ENCODE measurements around the gene UMPS.

Gene UMPS

DNA sequence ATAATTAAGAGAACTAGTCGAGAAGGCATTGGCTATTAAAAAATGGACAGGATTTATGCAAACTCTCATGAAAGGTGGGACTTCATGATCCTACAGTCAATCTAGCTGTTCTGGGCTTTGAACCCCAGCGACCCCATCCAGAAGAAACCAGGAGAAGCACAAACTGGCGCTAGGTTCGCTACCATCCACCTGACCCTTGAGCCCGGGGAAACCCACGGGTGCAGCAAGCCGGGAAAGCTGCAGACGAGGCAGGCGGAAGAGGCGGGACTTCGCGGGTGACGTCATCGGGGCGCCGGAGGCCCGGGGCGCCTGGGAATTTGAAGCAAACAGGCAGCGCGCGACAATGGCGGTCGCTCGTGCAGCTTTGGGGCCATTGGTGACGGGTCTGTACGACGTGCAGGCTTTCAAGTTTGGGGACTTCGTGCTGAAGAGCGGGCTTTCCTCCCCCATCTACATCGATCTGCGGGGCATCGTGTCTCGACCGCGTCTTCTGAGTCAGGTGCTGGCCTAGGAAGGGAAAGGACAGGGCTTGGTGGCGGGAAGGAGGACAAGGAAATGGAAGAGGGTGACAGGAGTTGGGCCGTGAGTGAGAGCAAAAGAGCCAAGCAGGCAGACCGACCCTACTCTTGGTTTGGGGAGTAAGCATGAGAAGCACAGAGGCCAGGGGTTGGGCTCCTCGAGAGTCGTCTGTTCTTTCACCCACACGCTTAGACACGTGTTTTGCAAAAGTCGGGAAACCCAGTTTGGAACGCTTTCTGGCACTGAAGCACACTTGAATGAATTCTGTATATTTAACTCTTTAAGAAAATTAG lies at the start of gene UMPS:
TSS of gene UMPS (plus strand) at position 324 of the 812 bp plus-strand sequence. CDS start at position 344, 20 bp downstream.
- TF ChIP-seq, protein P1, sequence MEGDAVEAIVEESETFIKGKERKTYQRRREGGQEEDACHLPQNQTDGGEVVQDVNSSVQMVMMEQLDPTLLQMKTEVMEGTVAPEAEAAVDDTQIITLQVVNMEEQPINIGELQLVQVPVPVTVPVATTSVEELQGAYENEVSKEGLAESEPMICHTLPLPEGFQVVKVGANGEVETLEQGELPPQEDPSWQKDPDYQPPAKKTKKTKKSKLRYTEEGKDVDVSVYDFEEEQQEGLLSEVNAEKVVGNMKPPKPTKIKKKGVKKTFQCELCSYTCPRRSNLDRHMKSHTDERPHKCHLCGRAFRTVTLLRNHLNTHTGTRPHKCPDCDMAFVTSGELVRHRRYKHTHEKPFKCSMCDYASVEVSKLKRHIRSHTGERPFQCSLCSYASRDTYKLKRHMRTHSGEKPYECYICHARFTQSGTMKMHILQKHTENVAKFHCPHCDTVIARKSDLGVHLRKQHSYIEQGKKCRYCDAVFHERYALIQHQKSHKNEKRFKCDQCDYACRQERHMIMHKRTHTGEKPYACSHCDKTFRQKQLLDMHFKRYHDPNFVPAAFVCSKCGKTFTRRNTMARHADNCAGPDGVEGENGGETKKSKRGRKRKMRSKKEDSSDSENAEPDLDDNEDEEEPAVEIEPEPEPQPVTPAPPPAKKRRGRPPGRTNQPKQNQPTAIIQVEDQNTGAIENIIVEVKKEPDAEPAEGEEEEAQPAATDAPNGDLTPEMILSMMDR (IDR thresholded peaks at IDR 0.05; ENCODE audit: extremely low read depth, insufficient read depth, missing control alignments), result no peak
- in situ Hi-C loops (cut with MboI; ENCODE audit: low pct_unique_long_range_greater_than_20kb, low sequenced_read_pairs, unreplicated experiment), result no loop called here
- peak; percentile 89 for DNase-seq (ENCODE audit: low spot score)

DNA sequence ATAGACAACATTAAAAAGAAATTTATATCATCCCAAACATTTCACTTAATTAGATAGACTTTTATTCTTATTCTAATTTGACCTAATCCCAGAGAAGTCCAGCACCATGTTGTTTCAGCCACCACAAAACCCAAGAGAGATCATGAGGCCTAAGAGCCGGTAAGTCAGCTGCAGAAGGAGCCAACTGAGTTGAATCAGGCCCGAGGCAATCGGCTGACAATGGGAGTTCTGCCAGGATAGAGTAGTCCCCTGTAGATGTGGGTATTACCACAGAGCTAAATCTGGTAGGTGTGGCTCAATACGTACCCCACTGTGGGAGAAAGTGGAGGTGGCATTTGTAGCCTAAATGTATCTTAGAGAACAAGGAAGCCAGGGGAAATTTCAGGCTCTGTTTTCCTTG lies 49.7 kb upstream of the UMPS start:
- TF ChIP-seq, protein P1 (IDR thresholded peaks at IDR 0.05; ENCODE audit: extremely low read depth, insufficient read depth, missing control alignments), result no peak
- no peak for DNase-seq (ENCODE audit: low spot score)
- in situ Hi-C loops (cut with MboI; ENCODE audit: low pct_unique_long_range_greater_than_20kb, low sequenced_read_pairs, unreplicated experiment), result no loop called here

DNA sequence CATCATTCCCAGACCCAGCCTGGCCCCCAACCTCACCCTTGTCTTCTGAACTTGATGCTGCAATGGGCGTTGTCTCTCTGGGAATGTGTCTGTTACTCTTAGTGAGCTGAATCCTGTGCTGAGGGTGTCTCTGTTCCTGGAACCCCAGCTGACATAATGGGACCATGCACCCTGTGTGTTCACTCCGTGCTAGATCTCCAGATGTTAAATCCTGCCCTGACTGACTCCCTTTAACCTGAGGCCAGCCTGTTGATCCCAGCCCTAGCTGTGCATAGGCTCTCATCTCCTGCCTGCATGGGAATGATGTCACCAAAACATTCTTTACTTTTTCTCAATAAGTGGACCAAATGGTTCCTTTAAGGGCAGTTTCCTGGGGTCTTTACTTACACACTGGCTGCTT lies 48.0 kb upstream of the UMPS start:
- in situ Hi-C loops (cut with MboI; ENCODE audit: low pct_unique_long_range_greater_than_20kb, low sequenced_read_pairs, unreplicated experiment), result no loop called here
- TF ChIP-seq, protein P1 (IDR thresholded peaks at IDR 0.05; ENCODE audit: extremely low read depth, insufficient read depth, missing control alignments), result no peak
- DNase-seq (ENCODE audit: low spot score), result no peak

DNA sequence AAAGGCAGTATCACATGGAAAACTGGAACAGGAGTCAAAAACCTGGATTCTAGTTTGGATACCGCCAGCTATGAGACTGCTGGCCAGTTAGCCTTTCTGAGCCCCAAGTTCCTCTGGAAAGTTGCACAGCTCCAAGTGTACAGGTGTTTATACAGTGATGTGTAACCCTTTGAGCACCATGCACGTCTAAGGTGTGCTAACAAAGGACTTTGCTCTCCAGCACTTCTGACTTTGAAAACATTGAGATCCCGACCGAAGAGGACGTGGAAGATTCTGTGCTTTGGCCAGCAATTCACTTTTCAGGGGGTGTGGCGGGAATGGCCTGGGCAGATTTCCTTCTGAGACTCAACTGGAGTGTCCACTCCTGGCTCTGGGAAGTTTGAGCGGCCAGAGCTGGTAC lies 45.8 kb upstream of the UMPS start:
- in situ Hi-C loops (cut with MboI; ENCODE audit: low pct_unique_long_range_greater_than_20kb, low sequenced_read_pairs, unreplicated experiment), result no loop called here
- TF ChIP-seq, protein P1 (IDR thresholded peaks at IDR 0.05; ENCODE audit: extremely low read depth, insufficient read depth, missing control alignments), result no peak

DNA sequence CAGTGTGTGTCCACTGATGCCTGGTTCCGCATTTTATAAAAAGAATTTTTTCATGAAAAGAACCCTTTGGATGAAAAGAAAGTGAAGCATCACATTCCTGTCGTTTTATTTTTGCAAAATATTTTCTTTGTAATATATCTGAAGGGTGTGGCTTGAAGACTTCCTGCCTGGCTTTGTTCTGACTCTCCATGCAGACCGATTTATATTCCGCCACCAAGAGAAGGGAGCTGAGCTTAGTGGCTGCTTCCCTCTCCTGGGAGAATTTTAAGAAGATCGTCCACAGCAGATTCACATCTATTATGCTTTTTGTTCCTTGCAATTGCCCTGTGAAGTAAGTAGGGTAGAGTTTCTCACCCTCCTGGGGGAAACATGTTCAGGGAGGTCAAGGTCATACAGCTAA lies 45.2 kb upstream of the UMPS start:
- in situ Hi-C loops (cut with MboI; ENCODE audit: low pct_unique_long_range_greater_than_20kb, low sequenced_read_pairs, unreplicated experiment), result loop anchor here (5.0 kb wide), 1 partner anchor 123 kb away; no protein-coding TSS in a partner anchor
- TF ChIP-seq, protein P1 (IDR thresholded peaks at IDR 0.05; ENCODE audit: extremely low read depth, insufficient read depth, missing control alignments), result no peak
- no peak for DNase-seq (ENCODE audit: low spot score)

More for the DNA sequence above, 45.8 kb upstream of the UMPS start:
- no peak for DNase-seq (ENCODE audit: low spot score)

DNA sequence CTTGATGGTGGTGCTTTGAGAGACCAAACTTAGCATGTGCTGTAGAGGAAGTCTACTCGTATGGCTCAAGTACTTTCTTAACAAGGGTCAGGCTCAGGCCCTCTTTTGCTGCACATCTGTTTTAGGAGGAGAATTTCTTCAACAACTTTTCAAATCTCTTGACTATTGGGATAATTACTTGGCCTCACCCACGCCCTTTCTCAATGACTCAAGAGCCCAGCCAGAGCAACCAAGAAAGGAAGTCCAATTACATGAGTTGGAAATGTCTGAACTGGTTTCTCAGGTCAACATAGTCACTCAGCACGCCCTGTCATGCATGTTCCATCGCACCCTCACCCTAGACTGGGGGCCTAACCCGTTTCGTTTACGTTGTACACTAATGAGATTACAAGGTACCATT lies 44.8 kb upstream of the UMPS start:
- in situ Hi-C loops (cut with MboI; ENCODE audit: low pct_unique_long_range_greater_than_20kb, low sequenced_read_pairs, unreplicated experiment), result loop anchor here (5.0 kb wide), 1 partner anchor 123 kb away; no protein-coding TSS in a partner anchor
- TF ChIP-seq, protein P1 (IDR thresholded peaks at IDR 0.05; ENCODE audit: extremely low read depth, insufficient read depth, missing control alignments), result no peak
- DNase-seq (ENCODE audit: low spot score), result no peak

Measured in GM13977 (cell line).